GM19438 (cell line): ENCODE data around the gene ROR1.

Experiments
- ATAC-seq: cut with Tn5 transposase; IDR thresholded peaks from one replicate; pipeline ENCODE4 v1.9.1; 2021; ENCODE audit warnings: low read depth; ENCODE audit not compliant: unreplicated experiment

Gene ROR1

DNA sequence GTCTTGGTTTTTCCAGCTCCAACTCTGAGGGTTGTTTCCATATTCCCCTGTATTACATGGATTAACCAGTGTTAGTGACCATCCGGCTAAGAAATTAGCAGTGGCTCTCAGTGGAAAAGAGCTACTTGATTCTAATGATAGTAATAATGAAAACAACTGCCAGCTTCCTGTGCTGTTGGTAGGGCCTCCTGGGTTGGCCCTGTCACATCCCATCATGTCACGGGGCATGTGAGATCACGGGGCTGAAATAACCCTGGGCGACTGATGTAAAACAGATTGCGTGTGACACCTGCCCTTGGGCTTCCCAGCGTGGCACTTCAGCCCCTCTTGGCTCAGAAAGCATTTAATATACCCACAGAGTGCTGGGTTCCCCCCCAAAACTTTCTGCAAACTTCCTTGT is 149.0 kb downstream of the ROR1 start:
- ATAC-seq = no peak

DNA sequence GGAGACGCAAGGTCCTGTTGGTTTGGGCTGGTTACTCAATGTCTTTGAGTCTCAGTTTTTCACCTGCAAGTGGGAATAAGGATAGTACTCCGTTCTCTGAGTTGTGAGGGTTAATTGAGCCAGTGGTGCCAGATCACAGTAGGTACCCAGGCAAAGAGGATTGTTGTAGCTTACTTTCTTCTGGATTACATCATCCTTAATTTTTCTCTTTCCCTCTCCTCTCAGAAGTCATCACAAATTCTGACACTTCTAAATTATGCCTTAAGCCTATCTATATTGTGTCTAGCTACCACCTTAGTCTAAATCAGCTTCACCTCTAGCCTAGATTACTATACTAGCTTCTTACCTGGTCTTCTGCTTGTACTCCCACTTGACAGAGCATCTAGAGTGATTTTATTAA is 149.5 kb downstream of the ROR1 start:
- no peak for ATAC-seq

DNA sequence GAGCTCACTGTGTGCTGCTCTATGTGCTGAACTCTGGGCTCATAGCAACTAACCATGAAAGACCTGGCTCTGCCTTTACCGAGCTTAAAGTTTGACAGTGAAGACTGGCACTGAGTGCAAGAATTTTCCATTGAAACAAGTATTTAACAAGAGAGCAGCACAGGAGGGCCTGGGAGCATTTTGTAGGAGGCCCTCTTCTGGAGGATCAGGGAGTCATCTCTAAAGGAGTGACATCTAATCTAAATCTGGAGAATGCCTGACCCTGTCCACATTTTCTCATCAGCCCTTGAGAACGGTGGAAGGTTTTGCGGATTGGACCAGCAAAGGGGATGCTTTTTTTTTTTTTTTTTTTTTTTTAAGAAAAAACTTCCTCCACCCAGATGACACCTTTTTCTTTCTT is 150.8 kb downstream of the ROR1 start:
- ATAC-seq = no peak

DNA sequence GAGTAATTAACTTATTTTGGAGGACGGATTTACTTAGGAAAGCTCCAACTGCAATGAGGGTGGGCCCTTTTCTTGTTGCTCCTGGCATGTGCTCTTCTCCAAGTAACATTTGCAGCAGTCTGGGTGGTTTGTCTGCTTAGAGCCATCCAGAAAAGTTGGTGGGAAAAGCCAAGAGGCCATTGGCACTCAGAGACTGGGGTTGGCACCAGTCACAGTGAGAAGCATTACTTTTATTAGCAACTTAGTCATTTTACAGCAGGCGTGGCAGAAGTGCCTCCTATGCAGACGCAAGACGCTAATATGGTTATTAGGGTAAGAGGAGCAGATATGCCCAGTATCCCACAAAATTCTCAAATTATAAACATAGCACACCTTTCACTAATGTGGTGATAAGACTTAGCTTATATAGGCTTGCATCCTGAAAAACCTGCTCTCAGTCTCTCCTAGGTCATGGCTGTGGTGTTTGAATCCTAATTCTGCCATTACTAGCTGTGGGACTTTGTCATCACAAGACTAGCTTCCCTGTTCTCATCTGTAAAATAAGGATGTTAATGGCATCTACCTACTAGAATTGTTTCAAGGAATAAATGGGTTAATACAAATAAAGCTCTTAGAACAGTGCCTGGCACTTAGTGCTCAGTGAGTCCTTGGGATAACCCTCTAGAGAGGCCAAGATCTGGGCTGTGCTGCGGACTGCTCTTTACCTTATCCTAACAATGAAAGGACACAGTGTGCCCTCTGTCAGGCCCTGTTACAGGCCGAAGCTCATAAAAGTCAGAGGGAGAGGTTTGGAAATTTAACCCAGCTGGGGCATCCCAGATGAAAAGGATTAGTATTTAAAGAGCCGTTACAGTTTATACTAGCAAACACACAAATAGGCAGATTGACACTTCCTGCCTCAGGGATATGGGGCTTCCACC is 154.6 kb downstream of the ROR1 start:
- ATAC-seq = no peak

DNA sequence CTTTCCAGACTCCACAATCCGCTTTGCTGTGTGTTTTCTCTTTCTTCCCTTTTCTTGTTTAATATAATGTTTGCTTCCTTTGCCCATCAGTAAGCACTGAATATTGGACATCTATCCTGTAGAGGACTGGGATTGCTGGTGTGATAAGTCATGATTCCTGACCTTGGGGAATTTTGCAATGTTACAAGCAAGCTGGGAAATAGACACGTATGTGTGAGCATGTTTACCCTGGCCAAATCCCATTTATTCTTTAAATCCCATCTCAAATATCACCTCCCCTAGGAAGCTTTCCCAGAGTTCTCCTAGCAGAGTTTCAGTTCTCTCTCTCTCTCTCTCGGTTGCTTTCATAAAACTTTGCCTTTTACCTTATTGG is 155.3 kb downstream of the ROR1 start:
- ATAC-seq = no peak

DNA sequence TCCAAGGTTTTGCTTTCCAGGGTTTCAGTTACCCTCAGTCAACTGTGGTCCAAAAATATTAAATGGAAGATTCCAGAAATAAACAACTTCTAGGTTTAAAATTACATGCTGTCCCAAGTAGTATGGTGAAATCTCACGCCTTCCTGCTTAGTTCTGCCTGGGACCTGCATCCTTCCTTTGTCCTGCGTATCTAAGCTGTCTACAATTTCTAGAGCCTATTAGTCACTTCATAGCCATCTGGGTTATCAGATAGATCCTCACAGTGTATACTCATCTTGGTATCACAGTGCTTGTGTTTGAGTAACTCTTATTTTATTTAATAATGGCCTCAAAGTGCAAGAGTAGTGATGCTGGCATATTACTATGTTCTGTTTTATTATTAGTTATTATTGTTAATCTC is 157.7 kb downstream of the ROR1 start:
- no peak for ATAC-seq

DNA sequence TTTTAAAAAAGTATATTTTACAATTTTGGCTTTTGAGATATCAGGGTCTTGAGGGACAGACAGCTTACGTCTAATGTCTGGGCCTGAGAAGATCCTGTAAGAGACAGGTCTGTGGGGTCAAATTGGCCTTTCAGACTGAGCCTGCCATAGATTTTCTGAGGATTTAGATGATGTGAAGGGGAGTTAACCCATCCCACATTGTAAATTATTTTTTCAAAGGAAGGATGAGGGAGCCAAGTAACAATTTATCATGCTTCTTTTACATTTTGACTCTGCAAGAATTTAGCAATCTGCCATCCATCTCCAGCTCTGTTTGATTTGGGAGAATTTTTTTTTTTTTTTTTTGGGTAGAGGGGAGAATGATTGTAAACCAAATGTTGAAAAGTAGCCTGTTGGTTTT is 160.9 kb downstream of the ROR1 start:
- no peak for ATAC-seq

DNA sequence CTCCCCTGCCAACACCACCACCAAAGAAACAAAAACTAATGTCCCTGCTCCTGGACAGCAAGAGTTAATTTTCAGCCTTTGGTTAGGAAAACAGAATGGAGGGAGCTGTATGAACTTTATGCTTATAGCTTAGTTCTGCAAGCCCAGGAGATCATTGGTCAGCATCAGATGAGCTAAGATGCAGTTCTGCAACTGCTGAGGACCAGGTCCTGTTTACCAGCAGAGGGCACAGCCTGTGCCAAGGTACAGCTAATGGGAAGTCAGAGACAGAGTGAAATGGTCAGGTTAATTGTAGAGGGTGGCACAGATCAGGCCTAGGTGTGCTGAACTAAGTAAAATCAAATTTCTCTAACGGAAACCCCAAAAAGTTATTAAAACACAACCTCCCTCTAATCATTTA is 161.3 kb downstream of the ROR1 start:
- no peak for ATAC-seq

DNA sequence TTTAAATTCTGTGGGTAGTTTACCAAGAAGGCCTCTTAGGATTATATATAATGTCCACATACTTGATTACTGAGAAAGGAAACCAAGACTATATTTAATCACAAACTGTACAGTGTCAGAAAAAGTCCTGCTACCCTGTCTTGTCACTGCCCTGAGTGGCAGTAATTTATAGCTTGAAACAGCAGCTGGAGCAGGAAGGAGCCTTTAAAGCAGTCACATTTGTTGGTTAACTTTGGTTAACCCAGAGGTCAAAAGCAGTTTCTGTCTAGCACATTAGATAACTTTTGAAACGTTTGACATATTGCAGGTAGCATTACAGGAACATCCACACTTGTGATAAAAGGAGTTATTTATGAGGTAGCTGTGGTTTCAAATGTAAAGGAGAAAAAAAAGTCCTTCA is 161.7 kb downstream of the ROR1 start:
- peak; percentile 68 for ATAC-seq

DNA sequence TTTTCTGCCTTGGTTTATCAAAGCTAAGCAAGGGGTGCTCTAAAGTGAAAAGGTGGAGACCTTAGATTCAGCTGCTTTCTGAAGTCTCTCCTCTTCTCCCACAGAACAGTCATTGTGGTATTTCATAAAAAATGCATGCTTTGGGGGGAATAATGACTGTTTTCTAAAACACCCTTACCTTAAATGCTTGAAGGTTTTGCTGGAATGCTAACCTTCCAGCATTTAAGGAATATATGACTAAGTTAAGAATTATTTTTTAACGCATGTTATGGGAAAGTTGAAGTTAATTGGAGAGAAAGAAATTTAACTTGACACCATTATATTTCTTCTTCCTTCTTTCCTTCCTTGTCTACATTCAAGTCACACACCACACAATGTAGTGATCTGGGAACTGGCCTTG is 162.5 kb downstream of the ROR1 start:
- ATAC-seq = no peak

DNA sequence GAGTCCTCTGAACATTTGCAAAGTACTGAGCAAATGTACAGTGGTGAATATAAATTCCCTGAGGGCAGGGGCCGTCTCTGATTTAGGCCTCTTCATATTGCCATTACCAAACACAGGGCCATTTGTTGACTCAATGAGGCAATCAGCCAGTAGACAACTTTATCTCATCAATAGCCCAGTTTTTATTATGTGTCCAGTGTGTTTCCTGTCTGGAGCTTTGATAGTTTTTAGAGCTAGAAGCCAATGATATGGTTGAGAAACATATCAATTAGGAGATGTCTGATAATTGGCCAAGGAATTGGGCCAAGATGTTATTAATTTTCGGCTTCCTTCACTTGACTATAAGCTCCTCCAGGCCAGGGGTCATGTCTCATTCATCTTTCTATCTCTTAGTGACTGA is 163.0 kb downstream of the ROR1 start:
- no peak for ATAC-seq

DNA sequence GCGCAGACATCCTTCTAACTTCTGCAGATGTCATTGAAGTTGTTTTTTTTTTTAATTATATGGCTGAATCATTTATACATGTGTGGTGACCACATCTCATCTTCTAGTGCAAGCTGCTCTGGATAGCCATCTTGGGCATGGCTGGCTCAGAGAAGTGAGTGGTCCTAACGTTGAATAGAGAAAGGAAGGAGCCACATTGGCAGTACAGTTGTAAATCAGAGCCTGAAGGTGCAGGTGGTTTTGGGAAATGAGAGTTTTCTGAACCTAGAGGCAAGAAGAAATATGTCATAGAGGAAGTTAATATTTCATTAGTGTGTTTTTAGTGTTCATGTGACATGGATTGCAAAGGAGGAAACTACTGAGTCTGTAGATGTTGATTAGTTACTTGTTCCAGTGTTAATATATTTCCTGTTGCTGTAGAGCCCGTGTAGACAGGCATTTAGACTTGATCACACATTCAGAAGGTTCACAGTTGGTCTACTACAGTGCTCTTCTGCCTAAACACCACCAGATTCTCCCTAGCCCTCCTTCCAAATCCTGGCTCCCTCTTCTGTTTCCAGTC is 163.7 kb downstream of the ROR1 start:
- ATAC-seq = peak; percentile 45

DNA sequence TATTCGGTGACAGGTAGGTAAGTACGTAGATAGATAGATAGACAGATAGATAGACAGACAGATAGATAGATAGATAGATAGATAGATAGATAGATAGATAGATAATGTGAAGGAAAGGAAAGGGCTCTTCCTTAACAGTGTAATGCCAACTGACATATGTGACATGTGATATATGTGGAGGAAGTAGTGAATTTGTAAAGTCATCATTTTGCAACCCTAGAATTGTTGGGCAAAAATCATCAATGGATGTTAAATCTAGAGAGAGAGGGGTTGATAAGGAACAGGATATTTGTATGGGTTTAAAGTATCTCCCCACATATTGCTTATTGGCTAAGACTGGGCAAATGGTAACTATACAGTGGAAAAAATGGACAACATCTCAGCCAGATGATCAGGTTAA is 166.6 kb downstream of the ROR1 start:
- ATAC-seq = no peak

DNA sequence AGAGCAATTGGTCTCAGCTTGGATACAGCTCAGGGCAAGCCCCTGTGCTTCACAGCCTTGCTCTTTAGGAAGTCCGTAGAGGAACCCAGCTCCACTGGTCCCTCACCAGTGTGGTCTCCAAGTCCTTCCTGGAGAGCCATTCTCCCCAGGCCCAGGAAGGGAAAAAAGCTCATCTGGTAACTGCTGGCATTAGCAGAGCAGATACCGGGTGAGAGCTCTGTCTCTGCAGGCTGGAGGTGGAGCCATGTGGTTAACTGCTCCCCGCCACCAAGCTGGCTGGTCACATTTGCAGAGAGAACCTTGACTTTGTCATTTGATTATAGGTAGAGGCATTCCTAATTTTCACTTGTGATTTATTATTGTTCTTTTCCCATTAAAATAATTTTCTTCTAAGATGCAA is 169.6 kb downstream of the ROR1 start:
- no peak for ATAC-seq

DNA sequence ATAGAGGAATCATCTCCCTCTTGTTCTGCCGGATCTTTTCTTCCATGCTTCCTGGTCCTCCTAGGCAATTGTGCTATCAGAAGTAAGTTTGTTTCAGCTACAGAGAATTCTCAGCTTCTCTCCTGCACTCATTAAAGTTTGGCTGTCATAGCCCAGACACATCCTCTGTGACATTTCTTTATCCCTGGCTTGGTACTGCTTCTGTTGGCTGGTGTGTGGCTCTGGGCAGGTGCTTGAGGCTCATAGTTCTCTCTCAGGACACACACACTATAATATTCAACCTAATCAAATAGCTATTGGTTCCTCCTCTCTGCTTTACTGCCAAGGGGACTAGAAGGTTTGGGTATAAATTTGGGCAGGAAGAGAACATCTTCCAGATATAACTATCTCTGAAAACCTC is 172.1 kb downstream of the ROR1 start:
- no peak for ATAC-seq

DNA sequence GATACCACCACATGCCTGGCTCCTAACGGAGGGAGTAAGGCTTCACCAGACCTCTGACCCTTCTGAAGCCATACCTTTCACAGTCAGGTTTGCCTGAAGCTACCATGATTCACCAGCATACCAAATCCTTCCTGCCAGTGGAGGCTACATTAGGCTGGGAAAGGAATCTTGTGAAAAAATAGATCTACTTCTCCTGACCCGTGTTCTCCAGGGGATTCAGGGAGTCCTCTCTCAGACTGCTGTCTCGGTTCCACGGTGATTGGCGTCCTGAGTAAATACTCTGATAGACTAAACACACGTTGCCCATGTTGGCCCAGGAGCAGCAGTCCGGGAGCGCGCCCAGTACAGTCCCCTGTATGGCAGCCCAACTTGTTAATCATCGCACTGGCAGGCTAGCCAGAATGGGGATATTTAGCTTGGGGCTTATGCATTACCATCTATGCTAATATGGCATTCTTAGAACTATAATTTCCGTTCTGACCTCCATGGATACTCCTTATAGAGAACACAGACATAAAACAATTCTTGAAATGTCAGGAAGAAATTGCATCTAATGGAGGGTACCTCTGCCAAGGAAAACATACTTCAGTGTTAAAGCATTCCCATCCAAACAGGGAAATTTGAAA is 173.2 kb downstream of the ROR1 start:
- no peak for ATAC-seq

DNA sequence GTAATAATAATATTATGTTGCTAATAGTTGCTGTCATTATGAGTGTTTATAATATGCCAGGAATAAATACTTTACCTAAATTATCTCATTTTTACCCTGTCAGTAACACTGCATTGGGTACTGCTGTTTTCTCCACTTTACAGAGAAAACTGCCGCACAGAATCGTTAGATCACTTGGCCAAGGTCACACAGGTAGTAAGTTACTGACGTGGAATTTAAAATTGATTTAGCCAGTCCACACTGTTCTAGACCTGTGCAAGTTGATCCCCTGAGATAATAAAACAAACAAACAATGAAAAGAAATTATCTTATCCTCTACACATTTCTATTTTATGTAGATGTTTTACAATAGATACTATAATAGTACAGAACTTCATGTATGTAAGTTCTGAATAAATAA is 174.1 kb downstream of the ROR1 start:
- ATAC-seq = no peak

DNA sequence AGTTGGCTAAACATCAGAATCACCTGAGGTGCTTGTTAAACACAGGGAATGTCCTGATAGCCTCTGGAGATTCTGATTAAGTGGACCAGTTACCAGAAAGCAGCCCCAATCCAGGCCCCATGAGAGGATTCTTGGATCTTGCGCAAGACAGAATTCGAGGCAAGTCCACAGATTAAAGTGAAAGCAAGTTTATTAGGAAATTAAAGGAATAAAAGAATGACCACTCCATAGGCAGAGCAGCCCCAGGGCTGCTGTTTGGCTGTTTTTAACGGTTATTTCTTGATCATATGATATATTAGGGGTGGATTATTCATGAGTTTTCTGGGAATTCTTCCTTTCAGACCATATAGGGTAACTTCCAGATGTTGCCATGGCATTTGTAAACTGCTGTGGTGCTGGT is 176.2 kb downstream of the ROR1 start:
- ATAC-seq = no peak

DNA sequence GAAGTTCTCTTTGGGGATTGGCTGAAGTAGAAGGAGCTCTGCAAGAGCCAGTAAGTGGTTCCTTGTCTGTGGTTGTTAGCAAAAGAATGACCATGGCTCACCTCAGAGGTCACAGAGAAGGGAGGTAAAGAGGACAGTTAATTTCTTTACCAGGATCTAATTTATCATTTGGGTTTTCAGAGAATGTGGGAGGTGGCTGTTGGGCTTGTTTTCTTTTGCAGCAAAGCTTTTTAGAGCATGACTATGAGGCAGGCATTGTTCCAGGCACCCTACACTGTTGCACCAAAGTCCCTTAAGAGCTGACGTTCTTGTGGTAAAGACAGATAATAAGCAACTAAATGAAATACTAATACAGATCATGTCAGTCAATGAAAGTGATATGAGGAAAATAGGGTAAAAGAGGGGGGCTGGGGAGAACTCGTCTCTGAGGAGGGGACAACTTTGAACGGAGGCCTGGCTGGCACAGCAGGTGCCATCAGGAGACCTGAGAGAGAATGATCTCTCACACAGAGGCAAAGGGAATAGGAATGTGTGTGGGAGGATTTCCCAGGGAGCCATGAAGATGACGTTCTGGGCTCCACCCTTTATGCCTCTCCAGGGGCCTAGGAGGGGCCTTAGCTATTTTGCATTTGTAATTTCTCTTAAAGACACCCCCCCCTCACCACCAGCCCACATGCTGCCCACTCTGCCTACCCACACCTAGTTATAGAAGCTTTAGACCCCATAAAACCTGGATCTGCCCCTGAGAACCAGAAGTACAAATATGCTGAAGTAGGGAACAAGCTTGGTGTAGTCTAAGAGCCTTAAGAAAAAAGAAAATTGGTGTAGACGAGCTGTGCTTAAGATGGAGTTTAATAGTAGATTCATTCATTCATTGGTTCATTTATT is 177.5 kb downstream of the ROR1 start:
- ATAC-seq = no peak

DNA sequence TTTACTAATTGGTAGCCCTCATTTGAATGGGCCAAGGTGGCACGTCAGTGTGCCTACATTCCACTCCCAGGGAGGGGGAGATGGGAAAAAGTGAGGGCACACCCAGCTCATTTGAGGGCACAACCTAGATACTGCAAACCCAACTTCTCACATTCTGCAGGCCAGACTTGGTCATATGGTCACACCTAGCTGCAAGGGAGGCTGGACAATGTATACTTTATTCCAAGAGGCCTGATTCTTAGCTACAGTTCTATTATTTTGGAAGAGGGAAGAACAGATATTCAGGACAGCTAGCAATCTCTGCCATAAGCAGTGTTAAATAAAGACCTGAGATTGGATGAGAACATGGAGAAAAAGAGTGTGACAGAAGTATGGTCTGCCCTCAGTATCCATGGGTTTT is 180.4 kb downstream of the ROR1 start:
- no peak for ATAC-seq
